Vagina (tissue), 2 donors: Measurements from ENCODE around the gene DGKQ.

Source experiments
- CTCF ChIP-seq, 3 experiments: fragments of 450-650 bp in 2 of 3; fragments of 200-600 bp in 1 of 3; sonication (generic) in 1 of 3; IDR thresholded peaks; one replicate each; pipeline ENCODE4 v1.5.1; 2017 to 2019; ENCODE audit warnings: antibody characterized with exemption in 3 of 3, mild to moderate bottlenecking in 2 of 3, moderate library complexity in 2 of 3
- POLR2AphosphoS5 ChIP-seq, 2 donors: sonication (generic); formaldehyde crosslinking; IDR thresholded peaks; one replicate each; pipeline ENCODE4 v1.9.0; 2017; ENCODE audit warnings: antibody characterized with exemption in 2 of 2, mild to moderate bottlenecking in 2 of 2, low read depth in 1 of 2; ENCODE audit not compliant: insufficient read depth in 1 of 2

- TF ChIP-seq CTCF (IDR thresholded peaks at IDR 0.05) = no peak
- TF ChIP-seq POLR2AphosphoS5 (IDR thresholded peaks at IDR 0.05; ENCODE audit: insufficient read depth in 1 of 2, low read depth in 1 of 2) = no peak
Observed at GRCh38 chr4:1002631-1003251, 29.4 kb upstream of the DGKQ start.
